WTC11 (cell line): ENCODE results near the gene RAB34.

ENCODE experiments used
- ESRRA ChIP-seq: sonication (generic); formaldehyde crosslinking; IDR thresholded peaks from 2 replicates; pipeline ENCODE4 v1.8.1; 2022; ENCODE audit warnings: mild to moderate bottlenecking, missing genetic modification reagents, borderline replicate concordance
- IRF2 ChIP-seq: sonication (generic); formaldehyde crosslinking; IDR thresholded peaks from 2 replicates; pipeline ENCODE4 v1.8.0; 2022; ENCODE audit warnings: low read depth, missing genetic modification reagents, borderline replicate concordance
- MXD4 ChIP-seq: fragments of 250-450 bp; sonication (Bioruptor Pico); IDR thresholded peaks from 2 replicates; pipeline ENCODE4 v1.8.0; 2021; ENCODE audit warnings: mild to moderate bottlenecking, moderate library complexity, borderline replicate concordance
- NFYB ChIP-seq: sonication (generic); formaldehyde crosslinking; conservative IDR thresholded peaks from 2 replicates; pipeline ENCODE4 v1.8.0; 2022; ENCODE audit warnings: low read depth, missing genetic modification reagents
- NR1H2 ChIP-seq: sonication (generic); formaldehyde crosslinking; IDR thresholded peaks from 2 replicates; pipeline ENCODE4 v1.9.0; 2021; ENCODE audit warnings: mild to moderate bottlenecking, moderate library complexity, missing genetic modification reagents
- RORB ChIP-seq: fragments of 250-450 bp; sonication (Bioruptor Pico); IDR thresholded peaks from 2 replicates; pipeline ENCODE4 v1.9.0; 2021; ENCODE audit warnings: mild to moderate bottlenecking
- SOX15 ChIP-seq: fragments of 250-450 bp; sonication (Bioruptor Pico); IDR thresholded peaks from 2 replicates; pipeline ENCODE4 v1.9.0; 2021; ENCODE audit warnings: mild to moderate bottlenecking
- TF ChIP-seq, protein P1 (sequence below): sonication (generic); formaldehyde crosslinking; IDR thresholded peaks from 2 replicates; pipeline ENCODE4 v1.8.0; 2022; ENCODE audit warnings: missing genetic modification reagents
- TF ChIP-seq, protein P2 (sequence below): fragments of 200-600 bp; IDR thresholded peaks from 2 replicates; pipeline ENCODE4 v1.8.0; 2022; ENCODE audit warnings: antibody characterized with exemption
- TF ChIP-seq, protein P3 (sequence below): sonication (generic); formaldehyde crosslinking; IDR thresholded peaks from 2 replicates; pipeline ENCODE4 v1.8.0; 2023; ENCODE audit warnings: missing genetic modification reagents

DNA sequence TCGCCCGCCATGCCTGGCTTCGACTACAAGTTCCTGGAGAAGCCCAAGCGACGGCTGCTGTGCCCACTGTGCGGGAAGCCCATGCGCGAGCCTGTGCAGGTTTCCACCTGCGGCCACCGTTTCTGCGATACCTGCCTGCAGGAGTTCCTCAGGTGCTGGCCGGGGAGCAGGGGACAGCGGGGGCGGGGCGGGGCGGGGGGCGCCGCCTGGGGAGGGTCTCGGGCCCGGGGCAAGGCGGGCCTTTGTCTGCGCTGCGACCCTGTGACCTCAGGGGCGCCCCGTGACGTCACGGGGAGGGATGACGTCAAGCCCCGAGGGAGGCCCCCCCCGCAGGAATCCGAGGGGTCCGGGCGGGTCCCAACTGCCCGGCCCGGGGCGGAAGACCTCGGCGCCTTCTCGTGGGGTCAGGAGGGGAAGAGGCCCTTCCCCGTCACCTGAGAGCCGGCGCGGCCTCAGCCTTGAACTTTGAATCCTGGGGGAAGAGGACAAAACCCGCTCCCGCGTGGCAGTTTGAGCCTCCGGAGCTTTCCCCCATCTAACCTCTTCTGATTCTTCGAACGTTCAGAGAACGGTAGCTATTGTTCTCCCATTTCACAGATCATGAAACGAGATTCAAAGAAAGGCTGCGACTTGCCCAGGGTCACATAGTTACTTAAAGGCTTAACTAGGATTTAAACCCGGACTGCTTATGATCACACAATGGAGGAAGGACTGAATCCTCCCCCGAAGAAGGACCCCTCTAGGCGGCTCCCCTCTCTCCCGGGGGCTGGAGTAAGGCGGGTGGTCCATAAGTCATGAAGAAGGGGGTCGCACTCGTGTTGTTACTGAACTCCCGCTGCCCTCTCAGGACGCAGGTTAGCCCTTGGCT lies 26.7 kb upstream of the RAB34 start:
- TF ChIP-seq SOX15 (no peak; the same call in 1 of the 2 replicates), NR1H2 (CRISPR knock-in tag) (no peak), MXD4 (CRISPR knock-in tag) (no peak), RORB (CRISPR knock-in tag) (no peak), IRF2 (CRISPR knock-in tag) (no peak), NFYB (CRISPR knock-in tag) (no peak), ESRRA (no peak; the same call in 1 of the 2 replicates)
- TF ChIP-seq, protein P1, sequence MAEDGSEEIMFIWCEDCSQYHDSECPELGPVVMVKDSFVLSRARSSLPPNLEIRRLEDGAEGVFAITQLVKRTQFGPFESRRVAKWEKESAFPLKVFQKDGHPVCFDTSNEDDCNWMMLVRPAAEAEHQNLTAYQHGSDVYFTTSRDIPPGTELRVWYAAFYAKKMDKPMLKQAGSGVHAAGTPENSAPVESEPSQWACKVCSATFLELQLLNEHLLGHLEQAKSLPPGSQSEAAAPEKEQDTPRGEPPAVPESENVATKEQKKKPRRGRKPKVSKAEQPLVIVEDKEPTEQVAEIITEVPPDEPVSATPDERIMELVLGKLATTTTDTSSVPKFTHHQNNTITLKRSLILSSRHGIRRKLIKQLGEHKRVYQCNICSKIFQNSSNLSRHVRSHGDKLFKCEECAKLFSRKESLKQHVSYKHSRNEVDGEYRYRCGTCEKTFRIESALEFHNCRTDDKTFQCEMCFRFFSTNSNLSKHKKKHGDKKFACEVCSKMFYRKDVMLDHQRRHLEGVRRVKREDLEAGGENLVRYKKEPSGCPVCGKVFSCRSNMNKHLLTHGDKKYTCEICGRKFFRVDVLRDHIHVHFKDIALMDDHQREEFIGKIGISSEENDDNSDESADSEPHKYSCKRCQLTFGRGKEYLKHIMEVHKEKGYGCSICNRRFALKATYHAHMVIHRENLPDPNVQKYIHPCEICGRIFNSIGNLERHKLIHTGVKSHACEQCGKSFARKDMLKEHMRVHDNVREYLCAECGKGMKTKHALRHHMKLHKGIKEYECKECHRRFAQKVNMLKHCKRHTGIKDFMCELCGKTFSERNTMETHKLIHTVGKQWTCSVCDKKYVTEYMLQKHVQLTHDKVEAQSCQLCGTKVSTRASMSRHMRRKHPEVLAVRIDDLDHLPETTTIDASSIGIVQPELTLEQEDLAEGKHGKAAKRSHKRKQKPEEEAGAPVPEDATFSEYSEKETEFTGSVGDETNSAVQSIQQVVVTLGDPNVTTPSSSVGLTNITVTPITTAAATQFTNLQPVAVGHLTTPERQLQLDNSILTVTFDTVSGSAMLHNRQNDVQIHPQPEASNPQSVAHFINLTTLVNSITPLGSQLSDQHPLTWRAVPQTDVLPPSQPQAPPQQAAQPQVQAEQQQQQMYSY (CRISPR knock-in tag) = no peak
- TF ChIP-seq, protein P2, sequence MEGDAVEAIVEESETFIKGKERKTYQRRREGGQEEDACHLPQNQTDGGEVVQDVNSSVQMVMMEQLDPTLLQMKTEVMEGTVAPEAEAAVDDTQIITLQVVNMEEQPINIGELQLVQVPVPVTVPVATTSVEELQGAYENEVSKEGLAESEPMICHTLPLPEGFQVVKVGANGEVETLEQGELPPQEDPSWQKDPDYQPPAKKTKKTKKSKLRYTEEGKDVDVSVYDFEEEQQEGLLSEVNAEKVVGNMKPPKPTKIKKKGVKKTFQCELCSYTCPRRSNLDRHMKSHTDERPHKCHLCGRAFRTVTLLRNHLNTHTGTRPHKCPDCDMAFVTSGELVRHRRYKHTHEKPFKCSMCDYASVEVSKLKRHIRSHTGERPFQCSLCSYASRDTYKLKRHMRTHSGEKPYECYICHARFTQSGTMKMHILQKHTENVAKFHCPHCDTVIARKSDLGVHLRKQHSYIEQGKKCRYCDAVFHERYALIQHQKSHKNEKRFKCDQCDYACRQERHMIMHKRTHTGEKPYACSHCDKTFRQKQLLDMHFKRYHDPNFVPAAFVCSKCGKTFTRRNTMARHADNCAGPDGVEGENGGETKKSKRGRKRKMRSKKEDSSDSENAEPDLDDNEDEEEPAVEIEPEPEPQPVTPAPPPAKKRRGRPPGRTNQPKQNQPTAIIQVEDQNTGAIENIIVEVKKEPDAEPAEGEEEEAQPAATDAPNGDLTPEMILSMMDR = no peak
- TF ChIP-seq, protein P3, sequence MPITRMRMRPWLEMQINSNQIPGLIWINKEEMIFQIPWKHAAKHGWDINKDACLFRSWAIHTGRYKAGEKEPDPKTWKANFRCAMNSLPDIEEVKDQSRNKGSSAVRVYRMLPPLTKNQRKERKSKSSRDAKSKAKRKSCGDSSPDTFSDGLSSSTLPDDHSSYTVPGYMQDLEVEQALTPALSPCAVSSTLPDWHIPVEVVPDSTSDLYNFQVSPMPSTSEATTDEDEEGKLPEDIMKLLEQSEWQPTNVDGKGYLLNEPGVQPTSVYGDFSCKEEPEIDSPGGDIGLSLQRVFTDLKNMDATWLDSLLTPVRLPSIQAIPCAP (CRISPR knock-in tag) = no peak
